ENCODE measurements around the gene RARG. TPM values are rescaled to one million over a fixed set of nuclear protein-coding genes. Genes with fewer than 3 reads are reported as not detected.

RARG gene
- total RNA-seq, 4 donors from 2014 or later: 15.6 to 26.6 (median 22.9) TPM

DNA sequence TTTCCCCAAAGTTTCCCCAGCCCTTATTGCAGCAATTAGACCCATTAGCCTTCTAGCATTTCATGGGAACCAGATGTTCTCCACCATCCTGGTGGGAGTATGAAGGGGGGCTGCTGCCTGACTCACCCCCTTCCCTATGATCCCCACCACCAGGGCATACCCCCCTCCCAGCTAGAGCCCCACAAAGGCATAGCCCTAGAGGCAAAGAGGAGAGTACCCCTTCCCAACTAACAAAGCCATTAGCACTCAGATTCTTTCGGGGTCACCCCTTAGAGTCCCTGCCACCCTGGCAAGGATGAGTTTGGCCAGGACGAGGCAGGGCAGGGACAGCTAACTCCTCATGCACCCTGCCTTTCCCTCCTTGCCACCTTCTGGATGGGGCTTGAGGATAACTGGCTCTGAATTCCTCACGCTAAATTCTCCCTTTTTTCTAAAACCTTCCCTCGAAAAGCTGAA is 9.2 kb downstream of the RARG start:
- Histone ChIP-seq H3K9me3 (no peaks in the 10 kb centered on the region), H3K4me3 (peak overlapping the region in 1 of 2 donors; percentile 71), H3K27ac (peak overlapping the region; percentile 89 to 99 (median 96)), H3K27me3 (no peaks in the 10 kb centered on the region), H3K36me3 (peaks cover 0 to 21% of the 10 kb centered on the region in 2 donors), H3K4me1 (peaks cover 0 to 97% (median 51%) of the 10 kb centered on the region in 3 donors)
- TF ChIP-seq, protein P1, sequence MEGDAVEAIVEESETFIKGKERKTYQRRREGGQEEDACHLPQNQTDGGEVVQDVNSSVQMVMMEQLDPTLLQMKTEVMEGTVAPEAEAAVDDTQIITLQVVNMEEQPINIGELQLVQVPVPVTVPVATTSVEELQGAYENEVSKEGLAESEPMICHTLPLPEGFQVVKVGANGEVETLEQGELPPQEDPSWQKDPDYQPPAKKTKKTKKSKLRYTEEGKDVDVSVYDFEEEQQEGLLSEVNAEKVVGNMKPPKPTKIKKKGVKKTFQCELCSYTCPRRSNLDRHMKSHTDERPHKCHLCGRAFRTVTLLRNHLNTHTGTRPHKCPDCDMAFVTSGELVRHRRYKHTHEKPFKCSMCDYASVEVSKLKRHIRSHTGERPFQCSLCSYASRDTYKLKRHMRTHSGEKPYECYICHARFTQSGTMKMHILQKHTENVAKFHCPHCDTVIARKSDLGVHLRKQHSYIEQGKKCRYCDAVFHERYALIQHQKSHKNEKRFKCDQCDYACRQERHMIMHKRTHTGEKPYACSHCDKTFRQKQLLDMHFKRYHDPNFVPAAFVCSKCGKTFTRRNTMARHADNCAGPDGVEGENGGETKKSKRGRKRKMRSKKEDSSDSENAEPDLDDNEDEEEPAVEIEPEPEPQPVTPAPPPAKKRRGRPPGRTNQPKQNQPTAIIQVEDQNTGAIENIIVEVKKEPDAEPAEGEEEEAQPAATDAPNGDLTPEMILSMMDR (IDR thresholded peaks at IDR 0.05): no peak
- TF ChIP-seq POLR2AphosphoS5 (IDR thresholded peaks at IDR 0.05): no peak
- TF ChIP-seq EP300 (IDR thresholded peaks at IDR 0.05): no peak
- no peak for TF ChIP-seq POLR2A (IDR thresholded peaks at IDR 0.05)
- no peak for ATAC-seq
- WGBS, 2 donors (ENCODE audit: low coverage in 1 of 2): 37 to 40% methylated on average over 1 to 2 of the region's 4 CpGs

DNA sequence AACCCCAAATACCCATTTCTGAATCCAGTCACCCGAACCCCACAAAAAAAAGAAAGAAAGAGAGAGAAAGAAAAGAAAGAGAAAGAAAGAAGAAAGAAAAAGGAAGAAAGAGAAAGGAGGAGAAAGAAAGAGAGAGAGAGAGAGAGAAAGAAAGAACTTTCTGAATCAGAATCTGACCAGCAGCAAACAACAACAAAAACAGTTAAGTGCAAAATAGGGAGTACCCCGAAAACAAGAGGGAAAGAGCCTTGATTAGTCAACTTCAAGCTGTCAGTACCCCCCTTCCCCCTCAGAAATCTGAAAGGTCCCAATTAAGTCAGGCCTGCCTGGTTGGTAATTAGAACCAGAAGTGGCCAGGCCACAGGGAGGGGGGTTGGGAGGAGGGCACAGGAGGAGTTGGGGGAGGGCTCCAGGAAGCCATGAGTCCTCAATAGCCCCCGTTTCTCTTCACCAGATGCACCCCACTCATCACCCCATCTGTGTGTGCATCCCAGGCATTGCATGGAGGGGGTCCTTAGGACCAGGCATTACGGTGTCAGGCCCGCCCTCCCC is 9.8 kb downstream of the RARG start:
- peaks cover 0 to 97% (median 57%) of the 10 kb centered on the region in 3 donors for H3K4me1 ChIP-seq
- no peak for TF ChIP-seq EP300 (IDR thresholded peaks at IDR 0.05)
- no peak for TF ChIP-seq POLR2A (IDR thresholded peaks at IDR 0.05)
- TF ChIP-seq POLR2AphosphoS5 (IDR thresholded peaks at IDR 0.05): no peak
- TF ChIP-seq, protein P1 (IDR thresholded peaks at IDR 0.05): no peak
- no peak for ATAC-seq
- H3K36me3 ChIP-seq: peaks cover 0 to 15% of the 10 kb centered on the region in 2 donors
- H3K9me3 ChIP-seq: no peaks in the 10 kb centered on the region
- peak overlapping the region in 1 of 2 donors; percentile 71 for H3K4me3 ChIP-seq
- H3K27me3 ChIP-seq: no peaks in the 10 kb centered on the region
- peak overlapping the region; percentile 89 to 99 (median 96) for H3K27ac ChIP-seq
- 14 to 46% methylated on average over 3 to 4 of the region's 5 CpGs for WGBS, 2 donors (ENCODE audit: low coverage in 1 of 2)

DNA sequence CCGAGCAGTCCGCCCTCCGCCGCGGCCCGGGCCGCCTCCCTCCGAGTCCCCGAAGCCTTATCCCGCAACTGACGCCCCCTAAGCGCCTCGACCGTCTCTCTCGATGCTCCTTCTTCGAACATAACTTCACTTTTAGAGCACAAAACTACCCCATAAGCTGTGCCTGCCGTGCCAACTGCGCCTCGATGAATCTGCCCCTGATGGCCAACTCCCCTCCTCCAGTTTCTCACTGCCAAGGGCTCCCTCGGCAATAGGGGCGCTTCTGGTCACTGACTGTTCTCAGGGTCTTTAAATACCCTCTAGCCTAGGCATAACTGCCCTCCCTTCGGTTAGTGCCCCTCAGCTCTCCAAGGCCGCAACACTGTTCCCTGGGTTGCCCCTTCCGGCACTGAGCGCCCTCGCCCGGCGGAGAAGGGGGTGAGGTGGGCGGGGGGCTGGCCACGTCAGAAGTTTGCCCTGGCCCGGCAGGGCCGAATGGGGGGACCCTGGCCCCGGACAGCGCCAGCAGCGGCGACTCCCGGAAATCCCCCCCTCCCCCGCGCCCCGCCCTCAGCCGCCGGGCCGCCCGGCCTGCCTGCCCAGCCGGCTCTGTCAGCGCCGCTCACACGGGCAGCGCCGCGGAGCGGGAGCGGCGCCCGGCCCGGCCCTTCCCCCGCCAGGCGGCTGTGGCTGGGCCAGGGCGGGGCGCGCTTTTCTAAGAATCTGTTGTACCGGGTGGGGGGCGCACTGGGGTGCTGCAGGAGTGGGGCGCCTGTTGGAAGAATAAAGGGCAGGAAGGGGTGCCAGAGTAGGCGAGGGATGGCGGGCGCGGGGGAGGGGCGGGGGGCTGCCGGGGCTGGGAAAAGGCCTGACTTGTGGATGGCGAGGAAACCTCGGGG is 10.6 kb downstream of the RARG start:
- TF ChIP-seq, protein P1 (IDR thresholded peaks at IDR 0.05): peak in 2 of 4 experiments; percentile 15 to 17
- TF ChIP-seq POLR2A (IDR thresholded peaks at IDR 0.05): peak; percentile 20 to 28
- no peak for TF ChIP-seq EP300 (IDR thresholded peaks at IDR 0.05)
- peak; percentile 39 for TF ChIP-seq POLR2AphosphoS5 (IDR thresholded peaks at IDR 0.05)
- Histone ChIP-seq H3K36me3 (peaks cover 0 to 7% of the 10 kb centered on the region in 2 donors), H3K4me3 (peak overlapping the region; percentile 62 to 71), H3K4me1 (peaks cover 0 to 97% (median 64%) of the 10 kb centered on the region in 3 donors), H3K27me3 (no peaks in the 10 kb centered on the region), H3K27ac (peak overlapping the region; percentile 89 to 99 (median 96)), H3K9me3 (no peaks in the 10 kb centered on the region)
- WGBS, 2 donors (ENCODE audit: low coverage in 1 of 2): 0 to 3% methylated on average over 4 to 8 of the region's 72 CpGs
- peak; percentile 64 for ATAC-seq

DNA sequence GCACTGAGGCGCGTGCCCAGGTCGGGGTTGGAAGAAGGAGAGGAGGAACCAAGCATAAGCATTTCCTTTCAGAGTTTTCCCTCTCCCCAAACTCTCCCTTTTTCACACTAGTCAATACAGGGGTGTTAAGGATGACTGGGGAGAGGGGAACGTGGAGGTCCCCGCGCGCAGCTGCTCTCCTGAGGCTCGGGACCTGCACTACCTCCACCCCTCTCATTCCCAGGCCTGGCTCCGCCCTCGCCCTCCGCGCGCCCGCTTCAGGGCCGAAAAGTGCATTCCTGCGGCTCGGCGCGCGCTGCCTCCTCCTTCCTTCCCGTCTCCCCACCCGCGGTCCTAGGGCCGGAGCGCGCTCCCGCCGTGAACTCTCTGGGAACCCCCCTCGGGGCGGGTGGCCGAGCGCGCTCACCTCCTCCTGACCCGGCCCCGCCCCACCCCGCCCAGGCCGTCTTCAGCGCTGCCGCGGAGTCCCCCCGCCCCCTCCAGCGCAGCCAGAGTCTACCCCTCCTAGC is 11.3 kb downstream of the RARG start:
- peak overlapping the region; percentile 62 to 71 for H3K4me3 ChIP-seq
- peak; percentile 85 for ATAC-seq
- WGBS, 2 donors (ENCODE audit: low coverage in 1 of 2): 0% methylated on average over 4 of the region's 42 CpGs; no CpG with 5 or more reads in 1 of the 2 donors
- peak overlapping the region; percentile 89 to 99 (median 96) for H3K27ac ChIP-seq
- H3K4me1 ChIP-seq: peaks cover 0 to 97% (median 64%) of the 10 kb centered on the region in 3 donors
- peaks cover 0 to 12% of the 10 kb centered on the region in 2 donors for H3K36me3 ChIP-seq
- H3K27me3 ChIP-seq: no peaks in the 10 kb centered on the region
- H3K9me3 ChIP-seq: no peaks in the 10 kb centered on the region
- TF ChIP-seq, protein P1 (IDR thresholded peaks at IDR 0.05): no peak
- TF ChIP-seq POLR2AphosphoS5 (IDR thresholded peaks at IDR 0.05): peak; percentile 51
